Measurements from ENCODE around the gene CFAP119.

DNA sequence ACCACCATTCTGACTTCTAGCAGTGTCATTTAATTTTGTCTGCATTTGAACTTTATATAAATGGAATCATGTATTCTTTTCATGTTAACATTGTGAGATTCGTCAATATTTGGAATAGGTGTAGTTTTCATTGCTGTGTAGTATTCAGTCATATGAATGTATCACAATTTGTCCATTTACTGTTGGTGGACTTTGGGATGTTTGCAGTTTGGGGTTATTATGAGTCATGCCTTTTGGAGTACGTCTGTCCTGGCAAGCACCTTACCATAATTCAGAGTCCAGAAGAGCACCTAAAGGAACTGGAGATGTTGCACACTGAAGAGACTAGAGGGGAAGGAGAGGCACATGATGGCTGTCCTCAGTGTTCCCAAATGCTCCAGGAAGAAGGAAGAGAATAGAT is 16.8 kb downstream of the CFAP119 start:
- TF ChIP-seq ZFP3 (CRISPR knock-in tag; IDR thresholded peaks at IDR 0.05) (no peak), ZNF565 (CRISPR knock-in tag; conservative IDR thresholded peaks at IDR 0.05; ENCODE audit: low read depth) (no peak), GLIS3 (CRISPR knock-in tag; IDR thresholded peaks at IDR 0.05) (no peak)
- TF ChIP-seq, protein P1, sequence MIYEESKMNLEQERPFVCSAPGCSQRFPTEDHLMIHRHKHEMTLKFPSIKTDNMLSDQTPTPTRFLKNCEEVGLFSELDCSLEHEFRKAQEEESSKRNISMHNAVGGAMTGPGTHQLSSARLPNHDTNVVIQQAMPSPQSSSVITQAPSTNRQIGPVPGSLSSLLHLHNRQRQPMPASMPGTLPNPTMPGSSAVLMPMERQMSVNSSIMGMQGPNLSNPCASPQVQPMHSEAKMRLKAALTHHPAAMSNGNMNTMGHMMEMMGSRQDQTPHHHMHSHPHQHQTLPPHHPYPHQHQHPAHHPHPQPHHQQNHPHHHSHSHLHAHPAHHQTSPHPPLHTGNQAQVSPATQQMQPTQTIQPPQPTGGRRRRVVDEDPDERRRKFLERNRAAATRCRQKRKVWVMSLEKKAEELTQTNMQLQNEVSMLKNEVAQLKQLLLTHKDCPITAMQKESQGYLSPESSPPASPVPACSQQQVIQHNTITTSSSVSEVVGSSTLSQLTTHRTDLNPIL (CRISPR knock-in tag; IDR thresholded peaks at IDR 0.05; ENCODE audit: low read depth), result no peak
- TF ChIP-seq, protein P2, sequence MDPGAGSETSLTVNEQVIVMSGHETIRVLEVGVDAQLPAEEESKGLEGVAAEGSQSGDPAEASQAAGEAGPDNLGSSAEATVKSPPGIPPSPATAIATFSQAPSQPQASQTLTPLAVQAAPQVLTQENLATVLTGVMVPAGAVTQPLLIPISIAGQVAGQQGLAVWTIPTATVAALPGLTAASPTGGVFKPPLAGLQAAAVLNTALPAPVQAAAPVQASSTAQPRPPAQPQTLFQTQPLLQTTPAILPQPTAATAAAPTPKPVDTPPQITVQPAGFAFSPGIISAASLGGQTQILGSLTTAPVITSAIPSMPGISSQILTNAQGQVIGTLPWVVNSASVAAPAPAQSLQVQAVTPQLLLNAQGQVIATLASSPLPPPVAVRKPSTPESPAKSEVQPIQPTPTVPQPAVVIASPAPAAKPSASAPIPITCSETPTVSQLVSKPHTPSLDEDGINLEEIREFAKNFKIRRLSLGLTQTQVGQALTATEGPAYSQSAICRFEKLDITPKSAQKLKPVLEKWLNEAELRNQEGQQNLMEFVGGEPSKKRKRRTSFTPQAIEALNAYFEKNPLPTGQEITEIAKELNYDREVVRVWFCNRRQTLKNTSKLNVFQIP (CRISPR knock-in tag; IDR thresholded peaks at IDR 0.05; ENCODE audit: borderline replicate concordance, low read depth), result no peak

Measured in SK-N-SH treated with all-trans-retinoic acid at 6 μM for 48 hours (cell line).